NOMO-1 treated with DMSO at 0.1 percent for 48 hours (cell line): ENCODE results near the gene RPGRIP1L.

ENCODE experiments used
- DNase-seq: peaks from one replicate; lab custom pipeline; 2025; ENCODE audit not compliant: unreplicated experiment; lab: John Stamatoyannopoulos, UW

RPGRIP1L gene

DNA sequence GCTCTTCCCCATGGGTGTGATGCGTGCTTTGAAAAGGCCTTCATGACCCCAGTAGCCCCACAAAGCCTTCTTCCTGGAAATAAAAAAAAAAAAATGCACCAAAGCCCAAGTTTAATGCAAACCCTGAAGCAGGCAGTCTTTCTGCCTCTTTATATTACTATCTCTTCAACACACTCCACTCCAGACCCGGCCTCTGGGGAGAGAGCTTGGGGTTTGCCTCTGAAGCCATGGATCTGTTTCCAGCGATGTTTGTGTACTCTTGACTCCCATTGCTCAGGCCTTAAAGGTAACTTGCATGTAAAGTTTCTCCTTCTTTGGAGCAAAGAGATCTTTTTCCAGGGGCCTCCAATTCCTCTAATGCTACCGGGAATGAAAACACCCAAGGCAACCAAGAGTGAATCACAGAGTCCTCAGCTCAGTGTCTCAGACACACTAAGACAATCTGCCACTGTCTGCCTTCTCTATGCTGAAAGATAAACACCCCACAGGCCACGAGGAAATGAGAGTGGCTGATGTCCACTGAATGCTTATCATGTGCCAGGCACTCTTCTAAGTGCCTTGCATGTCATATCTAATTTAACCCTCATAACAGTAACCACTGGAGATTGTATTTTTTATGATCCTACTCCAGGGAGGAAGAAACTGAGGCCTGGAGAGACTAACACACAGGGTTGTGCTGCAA, 144.2 kb downstream of the RPGRIP1L start:
- no peak for DNase-seq

DNA sequence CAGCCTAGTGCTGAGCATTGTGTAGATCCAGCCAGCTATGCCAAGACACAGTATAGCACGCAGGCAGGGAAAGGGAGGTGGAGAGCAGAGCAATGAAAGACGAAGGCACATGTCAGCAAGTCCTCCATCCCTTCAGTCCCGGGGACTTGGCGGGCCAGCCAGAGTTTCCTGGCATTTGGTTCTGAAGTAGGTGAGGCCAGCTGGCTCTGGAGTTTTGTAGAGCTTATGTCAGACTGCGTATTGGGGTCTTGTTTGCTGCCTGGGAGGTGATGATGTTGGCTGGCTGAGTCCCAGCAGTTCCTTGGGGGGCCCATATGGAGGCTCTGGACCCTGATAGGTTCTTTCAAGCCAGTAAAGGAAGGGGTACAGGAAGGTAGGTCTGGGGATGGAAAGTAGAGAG, 144.9 kb downstream of the RPGRIP1L start:
- no peak for DNase-seq

DNA sequence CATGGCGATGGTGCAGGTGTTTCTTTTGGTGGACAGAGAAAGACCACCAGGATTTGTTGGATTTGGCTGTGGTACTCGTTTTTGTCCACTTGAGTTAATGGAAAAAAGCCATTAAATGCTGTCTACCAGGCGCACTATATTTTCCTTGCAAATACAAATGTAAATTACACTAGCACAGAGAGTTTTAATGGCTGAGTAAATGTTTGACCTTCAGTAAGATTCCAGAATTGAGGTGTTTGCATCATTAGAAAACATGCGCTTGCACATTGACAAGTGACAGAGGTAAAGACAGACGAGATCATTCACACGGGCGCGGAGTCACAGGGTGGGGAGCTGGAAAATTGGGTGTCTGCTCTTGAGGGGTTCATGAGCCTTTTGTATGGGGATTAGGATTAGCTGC, 147.1 kb downstream of the RPGRIP1L start:
- no peak for DNase-seq

DNA sequence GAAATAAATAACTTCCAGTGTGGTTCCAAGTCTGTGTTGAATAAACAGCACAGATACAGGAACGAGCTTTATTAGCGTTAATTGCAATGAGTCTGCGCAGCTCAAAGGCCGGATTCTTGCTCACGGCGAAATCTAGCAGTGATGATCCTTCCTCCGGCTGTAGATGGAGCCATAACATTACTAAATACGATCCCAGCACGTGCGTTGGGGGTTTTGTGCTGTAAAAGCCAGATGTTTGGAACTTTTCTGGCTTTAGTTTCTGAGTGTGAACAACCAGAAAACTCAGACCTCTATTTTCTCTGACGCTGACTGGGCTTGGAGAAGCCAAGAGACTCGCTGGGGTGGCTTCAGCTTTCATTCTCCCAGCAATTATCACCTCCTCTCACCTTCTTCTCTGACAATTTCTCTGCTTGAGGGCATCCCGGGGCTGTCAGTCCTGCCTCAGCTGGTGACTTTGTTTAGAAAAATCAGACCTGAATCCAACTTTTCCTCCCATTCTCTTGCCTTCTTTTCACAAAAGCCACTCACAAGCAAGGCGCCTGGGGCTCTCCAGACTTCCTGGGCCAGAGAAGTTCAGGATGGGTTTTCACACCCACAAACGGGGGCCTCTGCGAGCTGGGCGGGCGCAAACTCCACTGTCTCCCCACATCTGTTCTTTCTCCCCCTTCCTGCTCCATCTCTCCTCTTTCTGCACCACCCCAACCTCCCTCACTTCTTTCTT, 153.5 kb downstream of the RPGRIP1L start:
- peak; percentile 84 for DNase-seq
